ENCODE results near the gene TSR1. TPM values are rescaled to one million over a fixed set of nuclear protein-coding genes. Genes with fewer than 3 reads are reported as not detected.
A peak's percentile ranks its signal among the peaks of the same experiment; 100 is the strongest.

TSR1 gene
- total and polyA plus RNA-seq, 7 donors, result 6.7 to 56.3 (median 21.9) TPM

GRCh38 chr17:2292100-2292499 lies 44.2 kb downstream of the TSR1 start:
- Histone ChIP-seq H3K27ac (no peak overlapping the region), H3K9me3 (no peaks in the 10 kb centered on the region), H3K4me3 (no peak overlapping the region), H3K36me3 (peaks cover 6 to 96% (median 13%) of the 10 kb centered on the region in 4 donors), H3K4me1 (no peaks in the 10 kb centered on the region), H3K27me3 (no peaks in the 10 kb centered on the region)
- TF ChIP-seq POLR2A (IDR thresholded peaks at IDR 0.05), result no peak
- TF ChIP-seq CTCF (IDR thresholded peaks at IDR 0.05), result no peak
- TF ChIP-seq POLR2AphosphoS5 (IDR thresholded peaks at IDR 0.05), result no peak
- TF ChIP-seq EP300 (IDR thresholded peaks at IDR 0.05), result no peak
- 88 to 92% methylated on average over 2 of the region's 2 CpGs for WGBS, 2 donors
- intact Hi-C loops (cut with DNase I), result no loop called here
- DNase-seq, result no peak

- 93 to 94% methylated on average over 5 of the region's 5 CpGs for WGBS, 2 donors
- peaks cover 6 to 83% (median 13%) of the 10 kb centered on the region in 4 donors for H3K36me3 ChIP-seq
- H3K4me3 ChIP-seq, result no peak overlapping the region
- H3K9me3 ChIP-seq, result no peaks in the 10 kb centered on the region
- no peaks in the 10 kb centered on the region for H3K27me3 ChIP-seq
- no peak overlapping the region for H3K27ac ChIP-seq
- DNase-seq, result no peak
- H3K4me1 ChIP-seq, result no peaks in the 10 kb centered on the region
- TF ChIP-seq POLR2A (IDR thresholded peaks at IDR 0.05) (no peak), EP300 (IDR thresholded peaks at IDR 0.05) (no peak), CTCF (IDR thresholded peaks at IDR 0.05) (no peak), POLR2AphosphoS5 (IDR thresholded peaks at IDR 0.05) (no peak)
- intact Hi-C loops (cut with DNase I), result no loop called here
Observed at GRCh38 chr17:2289878-2290478, 46.3 kb downstream of the TSR1 start.

- H3K4me1 ChIP-seq, result no peaks in the 10 kb centered on the region
- peaks cover 9 to 77% (median 26%) of the 10 kb centered on the region in 4 donors for H3K36me3 ChIP-seq
- no peak overlapping the region for H3K4me3 ChIP-seq
- WGBS, 2 donors, result 85 to 91% methylated on average over 7 of the region's 7 CpGs
- no peaks in the 10 kb centered on the region for H3K9me3 ChIP-seq
- no peak for TF ChIP-seq POLR2AphosphoS5 (IDR thresholded peaks at IDR 0.05)
- TF ChIP-seq POLR2A (IDR thresholded peaks at IDR 0.05), result no peak
- no peak for TF ChIP-seq EP300 (IDR thresholded peaks at IDR 0.05)
- TF ChIP-seq CTCF (IDR thresholded peaks at IDR 0.05), result no peak
- peak overlapping the region in 3 of 4 donors; percentile 28 to 38 (median 31) for H3K27ac ChIP-seq
- DNase-seq, result no peak
- no peaks in the 10 kb centered on the region for H3K27me3 ChIP-seq
- intact Hi-C loops (cut with DNase I), result loop anchor here (2.0 to 5.0 kb wide), 3 partner anchors 36 to 229 kb away; partner anchors contain the start of gene HIC1
Observed at GRCh38 chr17:2283302-2283701, 53.0 kb downstream of the TSR1 start.

GRCh38 chr17:2282297-2282873 lies 53.9 kb downstream of the TSR1 start:
- 65 to 66% methylated on average over 7 of the region's 7 CpGs for WGBS, 2 donors
- H3K27me3 ChIP-seq, result no peaks in the 10 kb centered on the region
- no peaks in the 10 kb centered on the region for H3K4me1 ChIP-seq
- no peaks in the 10 kb centered on the region for H3K9me3 ChIP-seq
- no peak for DNase-seq
- H3K4me3 ChIP-seq, result no peak overlapping the region
- intact Hi-C loops (cut with DNase I), result loop anchor here (2.0 to 5.0 kb wide), 3 partner anchors 35 to 228 kb away; partner anchors contain the start of gene HIC1
- TF ChIP-seq POLR2AphosphoS5 (IDR thresholded peaks at IDR 0.05) (no peak), CTCF (IDR thresholded peaks at IDR 0.05) (peak; percentile 47 to 59 (median 51))
- peak overlapping the region; percentile 36 to 47 (median 42) for H3K27ac ChIP-seq
- H3K36me3 ChIP-seq, result peaks cover 9 to 68% (median 26%) of the 10 kb centered on the region in 4 donors

Measured in sigmoid colon (tissue), 7 donors.